HG03108 (cell line): ENCODE data around the gene HBEGF.

ENCODE experiments used
- ATAC-seq: cut with Tn5 transposase; IDR thresholded peaks from one replicate; pipeline ENCODE4 v1.9.1; 2021; ENCODE audit warnings: moderate library complexity; ENCODE audit not compliant: unreplicated experiment

The HBEGF gene

GRCh38 chr5:140309706-140310249 is 36.6 kb downstream of the HBEGF start:
- ATAC-seq, result no peak

DNA sequence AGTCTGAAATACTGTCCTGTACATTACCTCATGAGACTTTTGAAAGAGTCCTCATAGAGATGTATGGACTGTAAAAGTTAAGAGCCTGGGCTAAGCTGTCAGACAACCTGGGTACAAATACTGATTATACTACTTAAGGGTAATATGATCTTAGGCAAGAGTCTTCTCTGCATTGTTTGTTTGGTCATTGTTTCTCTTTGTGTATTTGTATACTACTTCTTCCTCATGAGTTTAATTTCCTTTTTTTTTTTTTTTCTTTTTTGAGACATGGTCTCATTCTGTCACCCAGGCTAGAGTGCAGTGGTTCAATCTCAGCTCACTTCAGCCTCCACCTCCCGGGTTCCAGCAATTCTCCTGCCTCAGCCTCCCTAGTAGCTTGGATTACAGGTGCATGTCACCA is 40.9 kb downstream of the HBEGF start:
- no peak for ATAC-seq

DNA sequence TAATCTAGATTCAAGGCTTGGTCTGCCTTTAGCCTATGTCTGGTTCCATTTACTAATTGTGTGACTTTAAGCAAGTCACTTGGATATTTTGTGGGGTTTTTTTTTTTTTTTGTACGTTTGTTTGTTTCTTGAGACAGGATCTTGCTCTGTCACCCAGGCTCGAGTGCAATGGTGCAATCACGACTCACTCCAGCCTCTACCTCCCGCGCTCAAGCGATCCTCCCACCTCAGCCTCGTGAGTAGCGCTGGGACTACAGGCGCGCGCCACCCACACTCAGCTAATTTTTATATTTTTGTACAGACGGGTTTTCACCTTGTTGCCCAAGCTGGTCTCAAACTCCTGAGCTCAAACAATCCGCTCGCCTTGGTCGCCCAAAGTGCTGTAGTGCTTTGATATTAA is 42.4 kb downstream of the HBEGF start:
- no peak for ATAC-seq

DNA sequence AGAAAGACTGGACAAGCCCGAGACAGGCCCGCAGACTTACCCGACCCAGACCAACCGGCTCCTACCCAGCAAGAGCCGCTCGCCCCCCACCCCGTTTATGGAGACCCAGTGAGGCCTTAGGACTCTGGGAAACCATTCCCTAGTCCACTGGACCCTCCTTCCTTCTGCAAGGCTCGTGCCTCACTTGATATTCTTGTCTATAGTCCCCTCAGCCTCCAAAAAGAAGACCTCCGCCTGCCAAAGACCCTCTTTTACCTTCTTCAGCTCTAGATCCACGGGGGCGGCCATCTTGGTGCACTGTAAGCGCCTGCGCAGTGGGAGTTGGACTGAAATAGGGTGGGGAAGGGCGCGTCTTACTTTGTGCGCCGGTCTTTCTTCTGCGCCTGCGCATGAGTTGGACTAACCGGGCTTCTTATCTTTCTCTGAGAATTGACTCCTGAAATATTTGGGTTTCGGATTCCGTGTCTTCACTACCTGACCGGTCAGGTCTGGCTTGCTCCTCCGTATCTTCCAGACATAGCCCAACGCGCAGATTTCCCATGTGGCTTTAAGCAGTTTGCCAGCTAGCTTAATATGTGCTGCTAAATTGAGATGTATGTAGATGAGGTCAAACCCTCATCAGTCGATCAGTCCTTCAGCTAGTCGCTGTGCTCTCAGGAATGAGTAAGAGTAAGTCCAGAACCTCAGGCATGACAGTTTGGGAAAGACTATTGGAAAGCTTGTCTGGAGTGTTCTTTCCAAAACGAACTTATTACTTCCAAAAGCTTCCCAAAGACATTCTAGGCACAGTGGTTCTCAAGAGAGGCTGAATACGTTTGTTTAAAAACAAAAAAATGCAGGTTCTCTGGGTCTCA is 43.4 kb downstream of the HBEGF start, which contains the start of gene PFDN1:
PFDN1 (minus strand) TSS at position 316 of the 854 bp plus-strand sequence; CDS start at position 288, 28 bp downstream.
- peak; percentile 90 for ATAC-seq

DNA sequence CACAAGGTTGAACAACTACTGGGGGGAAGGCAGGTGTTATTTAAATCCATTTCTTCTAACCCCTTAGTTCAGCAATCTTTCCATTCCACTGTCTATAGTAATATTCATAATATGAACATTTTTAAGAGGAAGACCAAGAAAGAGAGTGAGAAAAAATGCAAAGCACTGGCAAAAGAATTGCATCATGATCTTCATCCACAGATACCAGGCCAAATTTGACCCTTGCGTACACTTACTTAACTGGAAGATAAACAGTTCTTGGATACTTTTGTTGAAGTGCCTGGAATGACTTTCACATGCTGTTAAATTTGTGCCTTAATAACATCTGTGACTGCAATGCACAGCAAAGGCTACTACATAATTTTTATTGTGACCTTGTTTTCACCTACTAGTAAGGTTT is 45.3 kb downstream of the HBEGF start:
- no peak for ATAC-seq

GRCh38 chr5:140299056-140299455 is 47.3 kb downstream of the HBEGF start:
- ATAC-seq, result no peak

- ATAC-seq, result no peak
Measured at GRCh38 chr5:140298183-140298601, 48.2 kb downstream of the HBEGF start.

GRCh38 chr5:140297283-140297682 is 49.1 kb downstream of the HBEGF start:
- ATAC-seq, result no peak

DNA sequence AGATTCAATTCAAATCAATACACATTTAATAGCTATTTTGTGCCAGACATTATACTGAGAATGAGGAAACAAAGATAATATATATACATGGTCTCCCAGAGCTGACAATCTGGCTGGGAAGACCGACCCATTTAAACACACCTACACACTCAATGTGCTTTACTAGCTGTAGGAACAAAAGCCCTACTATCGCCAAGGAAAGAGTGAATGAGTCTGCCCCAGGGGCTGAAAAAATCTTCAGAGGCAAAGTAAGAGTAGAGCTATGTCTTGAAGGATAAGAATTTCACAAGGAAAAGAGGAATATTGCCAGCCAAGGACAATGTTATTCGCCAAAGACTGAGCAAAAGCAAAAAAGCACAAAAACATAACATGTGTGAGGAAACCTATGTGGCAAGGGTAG is 50.1 kb downstream of the HBEGF start:
- ATAC-seq, result no peak

- ATAC-seq, result no peak
Measured at GRCh38 chr5:140295414-140295813, 51.0 kb downstream of the HBEGF start.

GRCh38 chr5:140294753-140295152 is 51.6 kb downstream of the HBEGF start:
- ATAC-seq, result no peak

- ATAC-seq, result no peak
Measured at GRCh38 chr5:140293849-140294100, 52.6 kb downstream of the HBEGF start.

- no peak for ATAC-seq
Measured at GRCh38 chr5:140293091-140293848, 53.1 kb downstream of the HBEGF start.

- ATAC-seq, result no peak
Measured at GRCh38 chr5:140292212-140293036, 54.0 kb downstream of the HBEGF start.

DNA sequence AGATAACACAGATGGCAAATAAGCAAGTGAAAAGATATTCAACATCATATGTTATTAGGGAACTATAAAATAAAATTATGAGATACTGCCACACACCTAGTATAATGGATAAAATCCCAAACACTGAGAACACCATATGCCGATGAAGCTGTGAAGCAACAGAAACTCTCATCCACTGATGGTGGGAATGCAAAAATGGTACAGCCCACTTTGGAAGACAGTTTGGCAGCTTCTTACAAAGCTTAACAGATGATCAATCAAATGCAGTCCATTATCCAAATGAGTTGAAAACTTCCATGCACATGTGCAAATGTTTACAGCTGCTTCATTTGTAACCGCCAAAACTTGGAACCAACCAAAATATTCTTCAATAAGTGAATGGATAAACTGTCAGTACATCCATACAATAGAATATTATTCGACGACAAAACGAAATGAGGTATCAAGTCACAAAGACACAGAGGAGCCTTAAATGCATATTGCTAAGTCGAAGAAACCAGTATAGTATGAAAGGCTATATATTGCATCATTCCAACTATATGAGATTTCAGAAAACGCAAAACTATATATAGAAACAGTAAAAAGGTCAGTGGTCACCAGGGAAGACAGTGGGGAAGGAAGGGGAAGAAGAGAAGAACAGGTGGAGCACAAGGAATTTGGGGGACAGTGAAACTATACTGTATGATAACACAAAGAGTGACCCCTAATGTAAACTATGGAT is 58.4 kb downstream of the HBEGF start:
- ATAC-seq, result no peak

- ATAC-seq, result no peak
Measured at GRCh38 chr5:140286424-140286823, 60.0 kb downstream of the HBEGF start.

DNA sequence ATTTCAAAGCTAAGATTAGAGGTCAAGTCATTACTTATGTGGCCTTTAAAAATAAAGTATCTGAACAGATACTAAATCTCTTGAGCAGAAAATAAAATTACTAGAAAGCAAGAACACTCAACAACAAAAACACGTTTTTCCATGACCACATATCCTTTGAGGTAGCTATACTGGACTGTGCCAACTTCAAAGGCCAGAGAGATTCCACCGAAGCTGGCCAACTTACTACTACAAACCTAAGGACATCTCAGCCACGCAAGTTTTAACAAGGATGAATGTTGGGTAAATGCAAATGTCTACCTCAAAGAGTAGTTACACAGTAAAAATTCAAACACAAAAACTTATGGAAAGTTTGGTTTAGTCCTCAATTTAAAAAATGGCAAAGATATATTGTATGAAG is 62.4 kb downstream of the HBEGF start:
- ATAC-seq, result no peak
